Common myeloid progenitor, CD34-positive (primary cell): Measurements from ENCODE around the gene NFE2L3.

Experiments used
- CTCF ChIA-PET: fragments of 350-600 bp; sonication (Branson Sonifier 250); formaldehyde crosslinking; loops from one replicate; lab custom pipeline; 2021; ENCODE audit warnings: antibody characterized with exemption; lab: Charles Lee
- POLR2A ChIA-PET: fragments of 350-600 bp; sonication (Branson Sonifier 250); formaldehyde crosslinking; loops from one replicate; lab custom pipeline; 2021; ENCODE audit warnings: antibody characterized with exemption; lab: Charles Lee
- DNase-seq, 3 donors: peaks; one replicate each; pipeline versions ENCODE4 v3.0.0 to v3.0.0-alpha.2; 2013
- H3K27ac ChIP-seq, 2 experiments: 1 replicate in 1 of 2; 2 replicates in 1 of 2; pipeline ENCODE4 v1.7.0; 2013; ENCODE audit warnings: inconsistent platforms in 2 of 2, low read length in 2 of 2, mild to moderate bottlenecking in 2 of 2, low read depth in 1 of 2, moderate library complexity in 1 of 2; ENCODE audit not compliant: severe bottlenecking in 2 of 2, insufficient read depth in 1 of 2, poor library complexity in 1 of 2
- H3K27me3 ChIP-seq, 5 experiments: replicated peaks in 2 of 5; 1 replicate in 3 of 5; 2 replicates in 2 of 5; pipeline versions ENCODE4 v1.6.1 to v1.7.0; 2013; ENCODE audit warnings: low read length in 4 of 5, mild to moderate bottlenecking in 2 of 5, moderate library complexity in 2 of 5, inconsistent platforms in 1 of 5; ENCODE audit not compliant: insufficient read depth in 5 of 5, control insufficient read depth in 4 of 5
- H3K36me3 ChIP-seq, 4 experiments: 1 replicate in 2 of 4; 2 replicates in 2 of 4; pipeline versions ENCODE4 v1.6.1 to v1.7.0; 2013; ENCODE audit warnings: low read length in 3 of 4, control low read depth in 1 of 4, mild to moderate bottlenecking in 1 of 4; ENCODE audit not compliant: control insufficient read depth in 4 of 4, insufficient read depth in 4 of 4
- H3K4me1 ChIP-seq, 4 experiments: 1 replicate in 3 of 4; 2 replicates in 1 of 4; pipeline versions ENCODE4 v1.6.1 to v1.7.1; 2013; ENCODE audit warnings: low read length in 3 of 4, mild to moderate bottlenecking in 3 of 4, control low read depth in 1 of 4, inconsistent platforms in 1 of 4, moderate library complexity in 1 of 4; ENCODE audit not compliant: control insufficient read depth in 4 of 4, insufficient read depth in 4 of 4; ENCODE audit errors: control extremely low read depth in 1 of 4
- H3K4me3 ChIP-seq, 7 experiments: 1 replicate in 4 of 7; 2 replicates in 3 of 7; pipeline versions ENCODE4 v1.5.1 to v1.7.0; 2013; ENCODE audit warnings: mild to moderate bottlenecking in 7 of 7, low read length in 6 of 7, moderate library complexity in 6 of 7, inconsistent platforms in 2 of 7, low read depth in 2 of 7, control low read depth in 1 of 7; ENCODE audit not compliant: insufficient read depth in 4 of 7, control insufficient read depth in 1 of 7; ENCODE audit errors: extremely low read depth in 1 of 7
- H3K9me3 ChIP-seq, 5 experiments: 1 replicate in 4 of 5; 2 replicates in 1 of 5; pipeline versions ENCODE4 v1.6.1 to v1.7.1; 2013; ENCODE audit warnings: low read length in 4 of 5, mild to moderate bottlenecking in 2 of 5, inconsistent platforms in 1 of 5, low read depth in 1 of 5, moderate library complexity in 1 of 5; ENCODE audit not compliant: control insufficient read depth in 4 of 5, insufficient read depth in 2 of 5; ENCODE audit errors: control extremely low read depth in 1 of 5
- WGBS: methylation state at CpG from one replicate; pipeline ENCODE4 v1.1.5; 2013; ENCODE audit not compliant: insufficient coverage; 5-methylcytosine and 5-hydroxymethylcytosine counted together

NFE2L3 gene

DNA sequence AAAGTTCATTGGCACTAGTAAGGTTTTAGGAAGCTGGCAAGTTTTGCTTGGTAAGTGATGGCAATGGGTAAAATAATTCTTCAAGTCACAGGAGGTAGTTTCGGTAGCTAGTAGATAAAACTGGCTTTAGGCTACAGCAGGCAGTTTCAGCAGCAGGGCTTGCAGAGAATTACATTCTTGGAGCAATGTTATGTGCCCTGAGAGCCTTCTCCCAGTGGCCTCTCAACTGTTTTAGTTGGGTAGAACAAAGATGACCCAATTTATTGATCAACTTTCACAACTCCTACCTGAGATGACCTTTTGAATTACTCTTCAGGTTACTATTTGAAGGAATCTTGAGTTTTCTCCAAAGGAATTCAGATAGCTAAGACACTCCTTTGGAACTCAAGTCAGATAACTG, 16.4 kb upstream of the NFE2L3 start:
- Histone ChIP-seq H3K4me1 (no peaks in the 10 kb centered on the region), H3K27ac (no peak overlapping the region), H3K9me3 (peaks cover 0 to 4% (median 0%) of the 10 kb centered on the region in 5 experiments), H3K4me3 (no peak overlapping the region), H3K36me3 (no peaks in the 10 kb centered on the region), H3K27me3 (peaks cover 0 to 2% (median 0%) of the 10 kb centered on the region in 5 experiments)
- DNase-seq: peak in 1 of 3 donors; percentile 21
- POLR2A ChIA-PET: no interaction called here
- CTCF ChIA-PET: interaction anchor here (1.0 kb wide), 1 partner anchor 22 kb away, joined by 3 read pairs; no protein-coding TSS in a partner anchor
- WGBS: 100% methylated on average over 1 of the region's 1 CpG

GRCh38 chr7:26136831-26137230, 15.2 kb upstream of the NFE2L3 start:
- Histone ChIP-seq H3K4me3 (no peak overlapping the region), H3K36me3 (no peaks in the 10 kb centered on the region), H3K4me1 (peaks cover 0 to 3% (median 0%) of the 10 kb centered on the region in 4 experiments), H3K27ac (no peak overlapping the region), H3K9me3 (peaks cover 0 to 4% (median 0%) of the 10 kb centered on the region in 5 experiments), H3K27me3 (peaks cover 0 to 2% (median 0%) of the 10 kb centered on the region in 5 experiments)
- ChIA-PET CTCF (no interaction called here), POLR2A (no interaction called here)
- WGBS: 89% methylated on average over 3 of the region's 4 CpGs
- no peak for DNase-seq

GRCh38 chr7:26140380-26140779, 11.6 kb upstream of the NFE2L3 start:
- WGBS: no CpG with 5 or more reads among the region's 1 CpG
- CTCF ChIA-PET: no interaction called here
- H3K9me3 ChIP-seq: peaks cover 0 to 2% (median 0%) of the 10 kb centered on the region in 5 experiments
- POLR2A ChIA-PET: no interaction called here
- no peak overlapping the region for H3K27ac ChIP-seq
- no peak for DNase-seq
- no peaks in the 10 kb centered on the region for H3K27me3 ChIP-seq
- H3K36me3 ChIP-seq: no peaks in the 10 kb centered on the region
- no peak overlapping the region for H3K4me3 ChIP-seq
- peaks cover 0 to 3% (median 0%) of the 10 kb centered on the region in 4 experiments for H3K4me1 ChIP-seq

- peak in 1 of 3 donors; percentile 27 for DNase-seq
- Histone ChIP-seq H3K27me3 (no peaks in the 10 kb centered on the region), H3K36me3 (no peaks in the 10 kb centered on the region), H3K9me3 (no peaks in the 10 kb centered on the region), H3K4me3 (no peak overlapping the region), H3K27ac (no peak overlapping the region), H3K4me1 (peaks cover 0 to 3% (median 0%) of the 10 kb centered on the region in 4 experiments)
- CTCF ChIA-PET: interaction anchor here (1.1 kb wide), 1 partner anchor 50 kb away, joined by 3 read pairs; no protein-coding TSS in a partner anchor
- WGBS: 67% methylated on average over 1 of the region's 2 CpGs
- POLR2A ChIA-PET: no interaction called here
Observed at GRCh38 chr7:26141077-26141476, 10.9 kb upstream of the NFE2L3 start.

DNA sequence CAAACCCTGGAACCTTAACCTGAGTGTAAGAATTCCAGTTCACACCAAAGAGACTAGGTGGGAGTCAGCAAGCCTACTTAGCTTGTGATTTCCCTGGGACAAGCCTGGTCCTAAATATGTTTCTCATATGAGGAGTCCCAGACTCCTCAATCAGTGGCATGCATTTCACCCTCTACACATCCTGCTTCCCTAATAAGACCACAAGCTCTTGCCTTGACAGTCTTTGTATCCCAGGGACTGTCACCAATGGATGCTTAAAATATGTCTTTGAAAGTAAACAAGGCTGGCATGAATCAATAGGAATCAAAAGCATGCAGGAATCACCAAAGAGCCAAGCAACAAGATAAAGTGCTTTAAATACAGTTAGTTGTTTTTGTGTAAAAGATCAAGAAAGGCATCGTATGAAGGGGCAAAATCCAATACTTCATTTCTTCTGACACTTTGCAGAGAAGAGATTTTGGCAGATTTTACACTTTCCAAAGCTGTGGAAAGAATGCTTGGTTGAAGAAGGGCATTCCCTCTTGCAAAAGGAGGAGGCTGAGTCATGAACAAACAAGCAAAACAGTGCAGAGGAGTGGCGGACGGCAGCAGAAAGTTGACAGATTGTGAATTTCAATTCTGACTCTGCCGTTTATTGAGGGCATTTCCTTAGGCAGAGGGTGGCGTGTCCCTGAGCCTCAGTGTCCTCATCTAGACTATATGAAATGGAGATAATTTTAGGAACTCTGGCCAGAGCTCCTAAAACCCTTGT, 8.5 kb upstream of the NFE2L3 start:
- DNase-seq: no peak
- H3K4me1 ChIP-seq: peaks cover 0 to 3% (median 0%) of the 10 kb centered on the region in 4 experiments
- no peaks in the 10 kb centered on the region for H3K9me3 ChIP-seq
- H3K27ac ChIP-seq: no peak overlapping the region
- no peaks in the 10 kb centered on the region for H3K36me3 ChIP-seq
- no peaks in the 10 kb centered on the region for H3K27me3 ChIP-seq
- WGBS: 86% methylated on average over 4 of the region's 5 CpGs
- POLR2A ChIA-PET: no interaction called here
- CTCF ChIA-PET: interaction anchor here (0.9 to 1.3 kb wide), 3 partner anchors 17 to 59 kb away, joined by 3 to 4 read pairs (median 3); no protein-coding TSS in a partner anchor
- H3K4me3 ChIP-seq: no peak overlapping the region

GRCh38 chr7:26144184-26145080, 7.6 kb upstream of the NFE2L3 start:
- H3K27ac ChIP-seq: no peak overlapping the region
- H3K27me3 ChIP-seq: no peaks in the 10 kb centered on the region
- H3K9me3 ChIP-seq: no peaks in the 10 kb centered on the region
- no peaks in the 10 kb centered on the region for H3K36me3 ChIP-seq
- WGBS: 98% methylated on average over 8 of the region's 13 CpGs
- H3K4me1 ChIP-seq: peaks cover 0 to 3% (median 0%) of the 10 kb centered on the region in 4 experiments
- POLR2A ChIA-PET: no interaction called here
- CTCF ChIA-PET: no interaction called here
- no peak for DNase-seq
- no peak overlapping the region for H3K4me3 ChIP-seq
